Hematopoietic multipotent progenitor cell (in vitro differentiated cells): Measurements from ENCODE around the gene PPP2R1B. TPM values are rescaled to one million over a fixed set of nuclear protein-coding genes. Genes with fewer than 3 reads are reported as not detected.
A peak's percentile ranks its signal among the peaks of the same experiment; 100 is the strongest.

ENCODE experiments used
- DNase-seq, 3 donors: peaks; one replicate each; pipeline ENCODE4 v3.0.0-alpha.2; 2011 to 2015; ENCODE audit warnings: low read depth in 2 of 3, low spot score in 2 of 3
- total RNA-seq: library from RNA; depleted of rRNA; stranded (reverse); fragments of >200 nt; gene quantifications from one replicate; pipeline ENCODE4 v1.2.3, GENCODE V29; 2012

PPP2R1B gene
- total RNA-seq: 13.5 TPM

- peak in 2 of 3 donors; percentile 67 to 74 for DNase-seq
Measured at GRCh38 chr11:111765984-111766833, at the start of gene PPP2R1B. Gene PPP2R1B (minus strand): TSS chr11:111766389. CDS start chr11:111766361, 28 bp downstream.

GRCh38 chr11:111815489-111815888 is 49.3 kb upstream of the PPP2R1B start:
- no peak for DNase-seq

GRCh38 chr11:111814557-111815320 is 48.5 kb upstream of the PPP2R1B start:
- no peak for DNase-seq

- no peak for DNase-seq
Measured at GRCh38 chr11:111814106-111814505, 47.9 kb upstream of the PPP2R1B start.

- no peak for DNase-seq
Measured at GRCh38 chr11:111812211-111812610, 46.0 kb upstream of the PPP2R1B start.

- no peak for DNase-seq
Measured at GRCh38 chr11:111811445-111811844, 45.3 kb upstream of the PPP2R1B start.

GRCh38 chr11:111808834-111809233 is 42.6 kb upstream of the PPP2R1B start:
- DNase-seq: no peak

- no peak for DNase-seq
Measured at GRCh38 chr11:111808063-111808588, 41.9 kb upstream of the PPP2R1B start.

- no peak for DNase-seq
Measured at GRCh38 chr11:111807076-111807475, 40.9 kb upstream of the PPP2R1B start.

GRCh38 chr11:111801135-111801534 is 34.9 kb upstream of the PPP2R1B start:
- DNase-seq: no peak

GRCh38 chr11:111798279-111798678 is 32.1 kb upstream of the PPP2R1B start:
- no peak for DNase-seq

GRCh38 chr11:111797145-111797581 is 31.0 kb upstream of the PPP2R1B start:
- DNase-seq: peak in 2 of 3 donors; percentile 13 to 72

GRCh38 chr11:111796696-111797095 is 30.5 kb upstream of the PPP2R1B start:
- no peak for DNase-seq

- no peak for DNase-seq
Measured at GRCh38 chr11:111795334-111795985, 29.3 kb upstream of the PPP2R1B start.

- no peak for DNase-seq
Measured at GRCh38 chr11:111793863-111794262, 27.7 kb upstream of the PPP2R1B start.

- no peak for DNase-seq
Measured at GRCh38 chr11:111792955-111793500, 26.8 kb upstream of the PPP2R1B start.

GRCh38 chr11:111792314-111792713 is 26.1 kb upstream of the PPP2R1B start:
- DNase-seq: no peak

- DNase-seq: no peak
Measured at GRCh38 chr11:111788464-111788863, 22.3 kb upstream of the PPP2R1B start.

GRCh38 chr11:111788051-111788450 is 21.9 kb upstream of the PPP2R1B start:
- DNase-seq: no peak

- DNase-seq: no peak
Measured at GRCh38 chr11:111785886-111786412, 19.8 kb upstream of the PPP2R1B start.
